CD14-positive monocyte (primary cell): ENCODE measurements around the gene TBC1D22A. TPM values are rescaled to one million over a fixed set of nuclear protein-coding genes. Genes with fewer than 3 reads are reported as not detected.

Experiments
- DNase-seq, 3 donors: peaks; one replicate each; pipeline ENCODE4 v3.0.0-alpha.2; 2011 to 2022
- H2AFZ ChIP-seq: 2 replicates; pipeline ENCODE4 v1.6.0; 2012; ENCODE audit warnings: mild to moderate bottlenecking, low read depth, low read length, inconsistent platforms; ENCODE audit not compliant: insufficient read depth, poor library complexity, severe bottlenecking
- H3K27ac ChIP-seq, 2 donors: 1 replicate in 1 of 2; 2 replicates in 1 of 2; pipeline ENCODE4 v1.5.1; 2012 to 2013; ENCODE audit warnings: low read length in 2 of 2, control low read depth in 1 of 2, inconsistent platforms in 1 of 2, low read depth in 1 of 2, mild to moderate bottlenecking in 1 of 2
- H3K27me3 ChIP-seq, 2 donors: one replicate each; pipeline versions ENCODE4 v1.6.0 to v1.6.1; 2011 to 2013; ENCODE audit warnings: low read length in 2 of 2; ENCODE audit not compliant: control insufficient read depth in 2 of 2, insufficient read depth in 2 of 2
- H3K36me3 ChIP-seq, 2 donors: replicated peaks in 1 of 2; 1 replicate in 1 of 2; 2 replicates in 1 of 2; pipeline versions ENCODE4 v1.5.1 to v1.6.1; 2012 to 2013; ENCODE audit warnings: low read length in 2 of 2, control low read depth in 1 of 2, inconsistent platforms in 1 of 2, mild to moderate bottlenecking in 1 of 2; ENCODE audit not compliant: insufficient read depth in 2 of 2, control insufficient read depth in 1 of 2
- H3K4me1 ChIP-seq, 2 donors: 1 replicate in 1 of 2; 2 replicates in 1 of 2; pipeline versions ENCODE4 v1.5.1 to v1.6.1; 2012 to 2013; ENCODE audit warnings: low read length in 2 of 2, control low read depth in 1 of 2, inconsistent platforms in 1 of 2, mild to moderate bottlenecking in 1 of 2, moderate library complexity in 1 of 2; ENCODE audit not compliant: insufficient read depth in 2 of 2, control insufficient read depth in 1 of 2
- H3K4me2 ChIP-seq: replicated peaks from 2 replicates; pipeline ENCODE3; 2012; ENCODE audit warnings: low read length, moderate library complexity, mild to moderate bottlenecking; ENCODE audit not compliant: poor library complexity, severe bottlenecking; ENCODE audit errors: extremely low read depth
- H3K4me3 ChIP-seq, 3 experiments: fragments of 200-600 bp in 1 of 3; sonication (generic) in 1 of 3; replicated peaks in 1 of 3; 1 replicate in 2 of 3; 2 replicates in 1 of 3; pipeline ENCODE4 v1.5.1; 2011 to 2013; ENCODE audit warnings: low read length in 3 of 3, mild to moderate bottlenecking in 3 of 3, control low read depth in 2 of 3, low read depth in 2 of 3, inconsistent platforms in 1 of 3, moderate library complexity in 1 of 3
- H3K79me2 ChIP-seq: 2 replicates; pipeline ENCODE4 v1.6.0; 2012; ENCODE audit warnings: mild to moderate bottlenecking, control low read depth, inconsistent platforms, low read length, moderate library complexity; ENCODE audit not compliant: insufficient read depth
- H3K9ac ChIP-seq: 2 replicates; pipeline ENCODE4 v1.6.0; 2017; ENCODE audit warnings: low read length, mild to moderate bottlenecking; ENCODE audit not compliant: insufficient read depth, poor library complexity, severe bottlenecking
- H3K9me3 ChIP-seq, 2 donors: replicated peaks in 1 of 2; 1 replicate in 1 of 2; 2 replicates in 1 of 2; pipeline versions ENCODE4 v1.5.1 to v1.6.1; 2012 to 2013; ENCODE audit warnings: low read length in 2 of 2, control low read depth in 1 of 2; ENCODE audit not compliant: control insufficient read depth in 1 of 2, insufficient read depth in 1 of 2
- H4K20me1 ChIP-seq: 2 replicates; pipeline ENCODE4 v1.6.0; 2012; ENCODE audit warnings: mild to moderate bottlenecking, low read length, control low read depth, moderate library complexity; ENCODE audit not compliant: insufficient read depth
- H3K27ac Mint-ChIP-seq, 7 donors: one replicate each; pipeline ENCODE4 v1.8.0; 2020; ENCODE audit warnings: mild to moderate bottlenecking in 7 of 7, mixed read lengths in 7 of 7, moderate library complexity in 6 of 7, inconsistent platforms in 2 of 7
- H3K27me3 Mint-ChIP-seq, 3 donors: one replicate each; pipeline ENCODE4 v1.8.0; 2021 to 2022; ENCODE audit warnings: low read depth in 3 of 3, mild to moderate bottlenecking in 3 of 3, mixed read lengths in 3 of 3, moderate library complexity in 3 of 3, inconsistent platforms in 1 of 3
- H3K36me3 Mint-ChIP-seq, 2 donors: one replicate each; pipeline ENCODE4 v1.8.0; 2020; ENCODE audit warnings: mixed read lengths in 2 of 2, inconsistent platforms in 1 of 2, mild to moderate bottlenecking in 1 of 2
- H3K4me1 Mint-ChIP-seq: one replicate; pipeline ENCODE4 v1.8.0; 2020; ENCODE audit warnings: mild to moderate bottlenecking, mixed read lengths
- H3K4me3 Mint-ChIP-seq, 2 donors: one replicate each; pipeline ENCODE4 v1.8.0; 2020; ENCODE audit warnings: mild to moderate bottlenecking in 2 of 2, mixed read lengths in 2 of 2, moderate library complexity in 1 of 2
- H3K9me3 Mint-ChIP-seq, 7 donors: one replicate each; pipeline ENCODE4 v1.8.0; 2020 to 2022; ENCODE audit warnings: mixed read lengths in 7 of 7, mild to moderate bottlenecking in 6 of 7, moderate library complexity in 6 of 7, inconsistent platforms in 2 of 7
- WGBS: methylation state at CpG from one replicate; pipeline ENCODE4 v1.1.5; 2013; ENCODE audit warnings: missing lambda C conversion rate; ENCODE audit not compliant: insufficient coverage; 5-methylcytosine and 5-hydroxymethylcytosine counted together
- intact Hi-C, 2 donors: fragments of 100-400 bp; cut with micrococcal nuclease; formaldehyde crosslinking; loops; one replicate each; pipeline versions ENCODE4 v1.15.0 to v1.15.1; 2023
- polyA plus RNA-seq, 3 donors: library from polyadenylated mRNA; depleted of rRNA in 1 of 3; unstranded in 2 of 3; stranded (reverse) in 1 of 3; fragments of 300-500 nt in 2 of 3; fragments of >200 nt in 1 of 3; fragmentation: Illumina TruSeq in 2 of 3; gene quantifications; 1 replicate in 2 of 3; 2 replicates in 1 of 3; pipeline ENCODE4 v1.2.3, GENCODE V29; 2012 to 2021
- TF ChIP-seq, protein P1 (sequence below): fragments of 200-600 bp; IDR thresholded peaks from one replicate; pipeline ENCODE4 v1.8.0; 2022; ENCODE audit warnings: antibody characterized with exemption, mild to moderate bottlenecking

Gene TBC1D22A
- polyA plus RNA-seq, 3 donors = 25.9 to 36.2 (median 29.5) TPM

DNA sequence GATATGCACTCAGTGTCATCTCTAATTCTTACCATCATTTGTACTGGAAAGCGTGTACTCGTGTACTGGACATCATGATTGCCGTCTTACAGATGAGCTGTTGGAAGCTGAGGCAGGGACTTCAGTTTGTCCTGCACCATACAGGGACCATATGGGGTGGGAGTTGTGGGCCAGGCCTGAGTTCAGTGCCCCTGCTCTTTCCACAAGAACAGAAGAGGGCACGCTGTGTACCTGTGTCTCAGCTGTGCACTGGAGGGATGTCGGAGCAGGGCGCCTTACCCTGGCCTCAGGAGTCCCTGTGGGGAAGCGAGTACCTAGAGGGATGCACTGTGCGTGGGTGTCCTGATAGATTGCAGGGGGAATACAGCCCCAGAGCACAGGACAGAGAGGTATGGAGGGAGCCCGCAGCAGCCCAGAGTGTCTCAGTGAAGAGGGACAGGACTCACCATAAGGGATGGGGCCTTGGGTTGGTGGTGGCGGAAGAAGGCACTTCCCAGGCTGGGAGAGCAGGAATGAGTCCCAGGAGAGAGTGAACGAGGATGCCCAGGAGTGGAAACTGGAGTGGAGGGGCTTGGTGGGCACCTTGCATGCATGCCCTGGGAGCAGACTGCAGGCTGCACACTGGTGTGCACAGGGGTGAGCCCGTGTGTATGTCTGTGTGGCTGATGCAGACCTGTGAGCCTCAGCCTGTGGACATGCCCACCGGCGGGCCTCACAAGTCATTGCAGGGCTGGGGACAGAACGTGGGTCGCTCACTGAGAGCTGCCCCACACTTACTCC, 329.7 kb downstream of the TBC1D22A start:
- intact Hi-C loops = no loop called here
- H3K27ac Mint-ChIP-seq = no peak overlapping the region
- H2AFZ ChIP-seq = no peak overlapping the region
- H4K20me1 ChIP-seq = peaks cover 43% of the 10 kb centered on the region
- H3K4me1 ChIP-seq = peaks cover 5 to 6% of the 10 kb centered on the region in 2 donors
- H3K27me3 Mint-ChIP-seq = peaks cover 0 to 2% (median 1%) of the 10 kb centered on the region in 3 donors
- H3K79me2 ChIP-seq = no peaks in the 10 kb centered on the region
- H3K9ac ChIP-seq = no peak overlapping the region
- H3K27me3 ChIP-seq = no peaks in the 10 kb centered on the region
- H3K9me3 ChIP-seq = peaks cover 21 to 46% of the 10 kb centered on the region in 2 donors
- no peak overlapping the region for H3K4me2 ChIP-seq
- H3K27ac ChIP-seq = no peak overlapping the region
- peaks cover 28 to 53% (median 40%) of the 10 kb centered on the region in 7 donors for H3K9me3 Mint-ChIP-seq
- peaks cover 13% of the 10 kb centered on the region for H3K4me1 Mint-ChIP-seq
- WGBS = 92% methylated on average over 8 of the region's 16 CpGs
- peaks cover 0 to 8% of the 10 kb centered on the region in 2 donors for H3K36me3 Mint-ChIP-seq
- DNase-seq = no peak
- no peak overlapping the region for H3K4me3 ChIP-seq
- H3K4me3 Mint-ChIP-seq = no peak overlapping the region
- H3K36me3 ChIP-seq = no peaks in the 10 kb centered on the region
- TF ChIP-seq, protein P1, sequence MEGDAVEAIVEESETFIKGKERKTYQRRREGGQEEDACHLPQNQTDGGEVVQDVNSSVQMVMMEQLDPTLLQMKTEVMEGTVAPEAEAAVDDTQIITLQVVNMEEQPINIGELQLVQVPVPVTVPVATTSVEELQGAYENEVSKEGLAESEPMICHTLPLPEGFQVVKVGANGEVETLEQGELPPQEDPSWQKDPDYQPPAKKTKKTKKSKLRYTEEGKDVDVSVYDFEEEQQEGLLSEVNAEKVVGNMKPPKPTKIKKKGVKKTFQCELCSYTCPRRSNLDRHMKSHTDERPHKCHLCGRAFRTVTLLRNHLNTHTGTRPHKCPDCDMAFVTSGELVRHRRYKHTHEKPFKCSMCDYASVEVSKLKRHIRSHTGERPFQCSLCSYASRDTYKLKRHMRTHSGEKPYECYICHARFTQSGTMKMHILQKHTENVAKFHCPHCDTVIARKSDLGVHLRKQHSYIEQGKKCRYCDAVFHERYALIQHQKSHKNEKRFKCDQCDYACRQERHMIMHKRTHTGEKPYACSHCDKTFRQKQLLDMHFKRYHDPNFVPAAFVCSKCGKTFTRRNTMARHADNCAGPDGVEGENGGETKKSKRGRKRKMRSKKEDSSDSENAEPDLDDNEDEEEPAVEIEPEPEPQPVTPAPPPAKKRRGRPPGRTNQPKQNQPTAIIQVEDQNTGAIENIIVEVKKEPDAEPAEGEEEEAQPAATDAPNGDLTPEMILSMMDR = no peak

DNA sequence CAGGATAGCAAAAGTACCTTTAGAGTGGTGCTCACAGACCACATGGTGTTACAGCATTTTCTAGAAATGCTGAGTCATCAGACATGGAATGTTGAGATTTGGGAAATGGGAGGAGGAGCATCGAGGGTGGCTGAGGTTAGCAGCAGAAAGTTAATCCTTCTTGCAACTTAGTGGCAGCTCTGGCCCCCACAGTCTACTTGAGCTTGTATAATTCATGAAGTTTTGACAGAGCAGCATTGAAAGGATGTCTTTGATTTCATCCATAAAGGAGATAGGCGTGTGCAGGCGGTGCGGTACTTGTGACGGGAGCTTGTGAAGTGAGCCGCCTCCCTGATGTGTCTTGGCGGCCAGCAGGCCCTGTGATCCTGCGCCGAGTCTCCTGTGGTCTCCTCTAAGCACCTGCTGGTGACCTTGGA, 330.5 kb downstream of the TBC1D22A start:
- no peak overlapping the region for H3K27ac Mint-ChIP-seq
- Histone ChIP-seq H3K9me3 (peaks cover 21 to 46% of the 10 kb centered on the region in 2 donors), H3K79me2 (no peaks in the 10 kb centered on the region), H3K4me1 (peaks cover 5 to 6% of the 10 kb centered on the region in 2 donors), H3K4me2 (no peak overlapping the region), H3K4me3 (no peak overlapping the region), H3K27me3 (no peaks in the 10 kb centered on the region), H3K36me3 (no peaks in the 10 kb centered on the region), H4K20me1 (peaks cover 49% of the 10 kb centered on the region), H3K27ac (no peak overlapping the region), H2AFZ (no peak overlapping the region), H3K9ac (no peak overlapping the region)
- peaks cover 1 to 8% of the 10 kb centered on the region in 2 donors for H3K36me3 Mint-ChIP-seq
- TF ChIP-seq, protein P1 = no peak
- peaks cover 13% of the 10 kb centered on the region for H3K4me1 Mint-ChIP-seq
- peaks cover 28 to 59% (median 40%) of the 10 kb centered on the region in 7 donors for H3K9me3 Mint-ChIP-seq
- intact Hi-C loops = no loop called here
- peaks cover 0 to 2% (median 1%) of the 10 kb centered on the region in 3 donors for H3K27me3 Mint-ChIP-seq
- DNase-seq = no peak
- 99% methylated on average over 7 of the region's 9 CpGs for WGBS
- H3K4me3 Mint-ChIP-seq = no peak overlapping the region
